Activated CD4-positive, alpha-beta T cell treated with anti-CD3 and anti-CD28 coated beads for 24 hours (primary cell): ENCODE results near the gene GLG1.
"Not testable (repeated sequence)": the region's sequence is repeated elsewhere in the genome, so short reads cannot be mapped to it uniquely, and the experiment has no call there.

Experiments used
- DNase-seq, 2 donors: peaks; one replicate each; pipeline ENCODE4 v3.0.0-alpha.2; 2020; ENCODE audit warnings: low read depth in 2 of 2

GLG1 gene

GRCh38 chr16:74575175-74575806, 31.6 kb downstream of the GLG1 start:
- no peak for DNase-seq

- no peak for DNase-seq
Observed at GRCh38 chr16:74574146-74574545, 32.8 kb downstream of the GLG1 start.

GRCh38 chr16:74573622-74574021, 33.3 kb downstream of the GLG1 start:
- DNase-seq, result no peak

DNA sequence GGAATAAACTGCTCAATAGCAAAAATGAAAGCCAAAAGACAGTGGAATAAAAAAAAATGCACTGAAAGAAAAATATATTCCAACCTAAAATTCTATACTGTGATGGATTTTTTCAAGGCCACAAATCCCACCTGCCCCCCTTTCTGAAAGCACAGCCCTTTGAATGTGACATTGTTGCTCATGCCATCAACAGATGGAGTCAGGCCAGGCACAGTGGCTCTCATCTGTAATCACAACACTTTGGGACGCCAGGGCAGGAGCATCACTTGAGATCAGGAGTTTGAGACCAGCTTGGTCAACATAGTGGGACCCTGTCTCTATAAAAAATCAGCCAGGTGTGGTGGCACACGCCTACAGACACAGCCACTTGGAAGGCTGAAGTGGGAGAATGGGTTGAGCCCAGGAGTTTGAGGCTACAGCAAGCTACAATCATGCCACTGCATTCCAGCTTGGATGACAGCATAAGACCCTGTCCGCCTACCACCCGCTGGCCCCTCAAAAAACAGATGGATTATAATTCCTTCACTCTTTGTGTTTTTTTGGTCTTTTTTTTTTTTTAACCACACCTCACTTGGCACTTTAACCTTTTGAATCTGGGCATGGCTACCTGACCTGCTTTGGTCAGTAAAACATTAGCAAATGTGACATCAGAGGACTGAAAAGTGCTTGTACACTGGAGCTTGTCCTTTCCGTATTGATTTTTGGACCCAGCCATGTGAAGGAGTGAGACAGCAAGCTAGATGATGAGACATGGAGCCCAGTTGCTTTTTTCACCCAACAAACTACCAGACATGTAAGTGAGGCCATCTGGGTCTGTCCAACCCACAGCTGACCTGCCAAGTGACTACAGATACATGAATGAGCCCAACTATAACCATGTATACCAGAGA, 36.3 kb downstream of the GLG1 start:
- no peak for DNase-seq

DNA sequence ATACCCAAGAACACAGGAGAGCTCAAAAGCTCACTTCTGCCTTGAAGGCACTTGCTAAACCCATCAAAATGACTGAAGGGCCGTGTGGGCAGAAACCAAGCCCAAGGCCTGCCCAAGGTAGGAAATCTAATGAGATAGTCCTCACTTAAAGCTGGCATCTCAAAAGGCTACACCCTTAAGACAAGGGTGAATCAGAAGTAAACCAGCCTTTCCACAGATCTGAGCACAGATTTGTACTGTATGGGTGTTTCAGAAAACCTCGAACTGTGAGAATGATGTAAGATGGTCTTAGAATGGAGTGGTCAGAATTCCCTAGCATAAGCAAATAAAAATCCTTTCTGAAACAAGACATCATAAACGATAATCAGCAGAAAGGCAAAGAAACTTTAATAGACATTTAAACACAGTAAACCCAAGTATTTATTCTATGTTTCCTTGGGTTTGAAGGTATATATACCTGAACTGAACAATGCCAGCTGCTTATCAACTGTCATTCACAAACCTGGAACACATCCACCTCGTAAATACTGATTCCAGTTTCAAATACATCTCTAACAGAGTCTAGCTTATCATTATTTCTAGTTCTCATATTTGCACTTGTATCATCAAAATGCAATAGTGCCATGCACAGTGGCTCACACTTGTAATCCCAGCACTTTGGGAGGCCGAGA, 37.8 kb downstream of the GLG1 start:
- no peak for DNase-seq

DNA sequence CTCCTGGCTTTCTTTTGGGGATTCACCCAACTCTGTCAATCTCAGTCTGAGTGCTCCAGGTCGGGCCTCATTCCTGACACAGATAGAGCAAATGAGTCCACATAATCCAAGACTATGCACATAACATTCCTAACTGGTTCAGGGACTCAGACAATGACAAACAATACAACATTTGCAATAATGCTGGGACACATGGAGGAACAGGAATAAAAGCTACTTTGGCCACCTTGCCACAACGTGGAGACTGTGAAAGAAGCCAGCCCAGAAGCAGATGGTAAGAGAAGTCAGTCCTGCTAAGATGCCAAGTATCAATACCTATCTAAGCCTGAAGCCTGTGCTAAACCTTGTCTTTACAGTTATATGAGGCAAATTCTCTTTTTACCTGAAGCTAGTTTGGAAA, 39.0 kb downstream of the GLG1 start:
- no peak for DNase-seq

GRCh38 chr16:74565378-74565777, 41.5 kb downstream of the GLG1 start:
- no peak for DNase-seq

DNA sequence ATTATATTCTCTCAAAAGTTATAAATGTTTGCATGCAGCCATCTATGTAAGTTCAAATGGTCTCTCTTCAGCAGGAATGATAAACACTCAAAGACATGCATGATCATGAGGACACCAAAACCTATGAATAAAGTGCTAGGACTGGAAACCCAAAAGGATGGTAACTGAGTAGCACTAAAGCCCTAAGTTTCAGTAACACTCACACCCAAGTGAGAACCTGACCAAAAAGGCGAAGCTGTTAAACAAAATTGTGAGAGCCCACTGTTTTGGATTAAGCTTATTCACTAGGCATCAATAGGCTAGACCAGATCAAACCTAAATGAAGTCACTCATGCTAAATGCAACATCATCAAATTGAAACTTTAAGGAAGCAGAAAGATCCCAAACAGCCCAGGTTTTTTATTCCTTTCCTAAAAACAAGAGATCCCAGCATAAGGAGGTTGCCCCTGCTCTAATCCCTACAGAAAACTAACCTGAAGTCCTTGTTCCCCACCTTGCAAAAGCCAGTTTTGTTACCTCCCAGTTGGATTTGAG, 42.4 kb downstream of the GLG1 start:
- no peak for DNase-seq

GRCh38 chr16:74563828-74564263, 43.1 kb downstream of the GLG1 start:
- DNase-seq, result no peak

DNA sequence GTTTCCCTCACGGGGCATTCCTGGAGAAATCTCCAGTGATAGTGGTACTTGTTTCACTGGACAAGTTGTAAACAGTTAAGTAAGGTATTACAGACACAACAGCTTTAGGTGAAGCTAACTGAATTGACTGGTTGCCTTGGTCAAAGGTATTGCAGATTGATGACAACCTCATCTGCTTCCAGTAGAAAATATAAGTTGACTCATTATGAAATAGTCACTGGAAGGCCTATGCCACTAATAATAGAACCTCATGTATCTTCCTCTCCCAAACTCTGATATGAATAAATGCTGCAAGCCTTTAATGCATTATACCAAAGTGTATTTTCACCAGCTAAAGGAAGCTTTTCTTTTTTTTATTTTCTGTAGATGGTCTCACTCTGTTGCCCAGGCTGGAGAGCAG, 44.8 kb downstream of the GLG1 start:
- no peak for DNase-seq

DNA sequence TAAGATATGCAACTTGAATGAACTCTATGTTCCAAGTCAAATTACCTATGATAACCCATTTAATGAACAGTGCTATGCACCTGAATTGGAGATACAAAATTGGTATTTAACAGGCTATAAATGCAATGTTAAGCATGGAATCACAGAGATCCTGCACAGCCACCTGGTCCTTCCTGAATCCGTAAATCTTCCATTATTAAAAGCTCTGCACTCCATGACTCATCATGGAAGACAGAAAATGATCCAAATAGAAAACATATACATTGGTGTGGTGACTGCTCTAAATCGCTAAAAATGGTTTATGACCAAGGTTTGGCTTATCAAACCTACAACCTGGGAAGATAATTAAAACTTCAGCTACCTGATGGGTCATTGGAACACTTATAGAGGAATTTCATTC, 45.3 kb downstream of the GLG1 start:
- DNase-seq, result no peak

DNA sequence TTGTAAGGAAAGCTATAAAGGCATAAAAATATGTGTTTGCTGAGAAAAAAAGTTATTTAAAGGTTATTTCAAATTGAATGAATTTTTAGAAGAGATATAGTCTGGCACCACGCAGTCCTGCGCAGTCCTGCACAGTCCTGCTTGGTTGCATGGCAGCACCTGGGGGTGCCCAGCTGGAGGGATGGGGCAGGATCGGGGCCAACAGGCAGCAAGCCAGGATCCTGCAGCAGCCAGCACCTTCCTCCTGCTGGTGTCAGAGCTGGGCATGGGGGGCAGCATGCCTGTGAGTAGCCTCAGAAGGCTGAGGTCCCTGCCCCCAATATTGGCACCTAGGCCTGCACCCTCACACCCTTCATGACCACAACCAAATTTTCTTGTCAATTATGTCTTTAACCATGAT, 46.0 kb downstream of the GLG1 start:
- DNase-seq, result no peak

- DNase-seq, result no peak
Observed at GRCh38 chr16:74558873-74559272, 48.0 kb downstream of the GLG1 start.

- no peak for DNase-seq
Observed at GRCh38 chr16:74557275-74557674, 49.6 kb downstream of the GLG1 start.

DNA sequence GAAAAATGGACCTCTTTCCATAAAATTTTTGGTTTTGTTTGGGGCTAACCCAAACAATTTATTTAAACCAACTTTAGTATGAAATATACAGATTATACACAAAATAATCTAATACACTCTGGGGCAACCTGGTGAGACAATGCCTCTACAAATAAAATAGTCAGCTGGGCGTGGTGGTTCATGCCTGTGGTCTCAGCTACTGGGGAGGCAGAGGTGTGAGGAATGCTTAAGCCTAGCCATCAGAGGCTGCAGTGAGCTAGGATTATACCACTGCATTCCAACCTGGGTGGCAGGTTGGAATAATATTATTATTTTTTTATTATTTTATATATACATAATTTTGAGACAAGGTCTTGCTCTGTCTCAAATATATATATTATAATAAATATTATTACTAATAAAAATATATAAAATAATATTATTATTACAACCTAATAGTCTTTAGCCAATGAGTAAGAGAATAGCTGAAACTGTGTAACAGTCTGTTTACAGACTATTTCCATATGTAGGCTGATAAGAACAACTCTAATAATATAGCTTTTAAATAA, 50.5 kb downstream of the GLG1 start:
- no peak for DNase-seq

DNA sequence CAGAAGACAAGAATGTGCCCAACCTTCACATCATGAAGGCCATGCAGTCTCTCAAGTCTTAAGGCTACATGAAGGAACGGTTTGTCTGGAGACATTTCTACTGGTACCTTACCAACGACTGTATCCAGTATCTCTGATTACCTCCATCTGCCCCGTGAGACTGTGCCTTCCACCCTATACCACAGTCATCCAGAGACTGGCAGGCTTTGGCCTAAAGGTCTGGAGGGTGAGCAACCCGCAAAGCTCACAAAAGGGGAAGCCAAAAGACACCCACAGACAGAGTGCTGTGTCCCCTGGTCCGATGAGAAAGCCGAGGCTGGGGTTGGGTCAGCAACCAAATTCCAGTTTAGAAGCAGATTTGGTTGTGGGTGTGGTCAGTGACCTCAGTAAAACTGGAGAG, 54.6 kb downstream of the GLG1 start:
- DNase-seq, result not testable (repeated sequence)

DNA sequence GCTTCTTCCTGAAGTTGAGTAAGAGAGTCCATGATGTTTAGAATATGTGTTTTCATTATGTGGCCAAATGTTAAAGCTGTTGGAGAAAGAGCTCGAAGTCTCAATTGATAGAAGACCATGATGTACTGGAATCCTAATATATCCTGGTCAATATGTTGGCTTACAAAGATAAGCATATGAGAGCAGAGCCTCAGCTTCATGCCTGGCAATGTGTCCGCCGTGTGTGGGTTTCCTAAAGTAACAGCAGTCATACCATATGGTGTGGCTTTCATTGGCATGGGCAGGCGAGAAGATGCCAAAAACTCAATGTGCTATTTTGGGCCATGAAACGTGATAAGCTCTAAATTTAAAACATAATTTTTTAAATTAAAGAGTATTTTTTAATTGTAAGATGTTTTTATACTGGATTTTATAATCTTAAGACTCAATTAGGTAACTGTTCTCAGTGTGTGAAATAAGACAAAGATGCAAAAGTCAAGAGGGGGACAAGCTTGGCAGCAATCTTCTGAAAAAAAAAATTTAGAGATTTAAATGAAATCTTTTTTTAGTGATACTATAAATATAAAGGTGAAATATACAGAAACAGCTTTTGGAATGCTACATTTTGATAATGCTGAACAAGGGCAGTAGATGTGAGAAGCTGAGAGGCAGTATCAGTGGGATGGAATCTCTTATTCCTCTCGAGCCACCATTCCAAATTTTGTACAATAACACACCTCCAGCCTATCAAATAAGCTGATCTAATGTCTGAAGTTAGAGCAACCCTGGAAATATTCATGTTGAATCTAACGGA, 56.5 kb downstream of the GLG1 start:
- not testable (repeated sequence) for DNase-seq

DNA sequence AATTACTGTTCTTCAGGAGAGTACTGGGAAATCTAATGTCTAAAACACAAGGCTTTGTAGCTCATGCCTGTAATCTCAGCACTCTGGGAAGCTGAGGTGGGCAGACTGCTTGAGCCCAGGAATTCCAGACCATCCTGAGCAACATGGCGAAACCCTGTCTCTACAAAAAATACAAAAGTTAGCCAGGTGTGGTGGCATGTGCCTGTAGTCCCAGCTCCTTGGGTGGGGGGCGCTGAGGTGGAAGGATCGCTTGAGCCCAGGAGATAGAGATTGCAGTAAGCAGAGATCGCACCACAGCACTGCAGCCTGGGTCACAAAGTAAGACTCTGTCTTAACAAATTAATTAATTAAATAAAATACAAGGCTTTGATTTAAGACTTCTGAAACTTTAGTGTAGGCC, 60.8 kb downstream of the GLG1 start:
- not testable (repeated sequence) for DNase-seq

DNA sequence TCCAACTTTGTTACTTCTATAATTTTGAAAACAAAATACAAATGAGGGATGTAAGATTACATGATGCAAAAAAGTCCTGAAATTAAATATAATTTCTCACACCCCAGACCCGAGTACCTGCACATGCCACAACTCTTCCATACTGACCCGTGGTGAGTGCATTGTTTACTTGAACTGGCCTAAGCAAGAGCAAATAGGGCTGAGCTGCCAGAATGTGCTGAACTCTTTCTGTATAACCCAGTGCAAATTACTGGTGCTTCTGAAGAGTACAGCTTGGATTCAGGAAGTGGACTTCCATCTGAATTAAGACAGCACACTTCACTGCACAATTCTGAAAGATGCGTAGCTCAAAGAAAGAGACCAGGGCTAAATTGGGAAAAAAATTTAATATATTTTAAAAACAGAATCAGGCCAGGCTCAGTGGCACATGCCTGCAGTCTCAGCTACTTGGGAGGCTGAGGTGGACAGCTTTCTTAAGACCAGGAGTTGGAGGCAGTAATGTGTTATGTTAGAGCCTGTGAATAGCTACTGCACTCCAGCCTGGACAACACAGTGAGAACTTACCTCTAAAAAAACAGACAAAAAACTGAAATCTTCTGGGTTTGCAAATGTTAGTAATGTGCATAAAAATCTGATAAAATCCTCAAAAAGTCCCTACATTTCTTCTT, 63.9 kb downstream of the GLG1 start:
- DNase-seq, result not testable (repeated sequence)

- DNase-seq, result not testable (repeated sequence)
Observed at GRCh38 chr16:74540663-74541062, 66.3 kb downstream of the GLG1 start.

DNA sequence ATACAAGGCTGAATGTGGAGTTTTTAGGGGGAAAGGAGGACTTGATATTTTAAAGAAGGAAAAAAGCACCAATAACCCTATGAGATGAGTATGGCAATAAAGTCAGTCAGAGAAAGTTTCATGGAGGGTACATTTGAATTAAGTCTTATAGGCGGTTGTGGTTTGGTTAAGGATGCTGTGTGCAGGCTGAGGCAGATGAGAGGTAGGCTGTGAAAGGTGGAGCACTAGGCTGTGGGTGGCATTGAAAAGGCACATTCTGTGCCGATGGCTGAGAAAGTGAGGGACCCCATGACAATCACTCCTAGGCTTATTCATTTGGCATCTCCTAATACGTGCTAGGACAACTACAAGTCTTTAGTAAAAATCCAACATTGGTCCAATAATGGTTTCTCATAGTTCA, 68.1 kb downstream of the GLG1 start:
- DNase-seq, result not testable (repeated sequence)
